Stimulated activated CD8-positive, alpha-beta memory T cell treated with anti-CD3 and anti-CD28 coated beads, Interleukin-7, amount 100 ng/mL, for 4 hours (primary cell): ENCODE measurements around the gene UMODL1.
A peak's percentile ranks its signal among the peaks of the same experiment; 100 is the strongest.

ENCODE experiments used
- DNase-seq, 2 donors: peaks; one replicate each; pipeline ENCODE4 v3.0.0-alpha.2; 2020; ENCODE audit warnings: low read depth in 2 of 2

UMODL1 gene

GRCh38 chr21:42096566-42096965 lies 25.4 kb downstream of the UMODL1 start:
- no peak for DNase-seq

GRCh38 chr21:42097274-42097673 lies 26.2 kb downstream of the UMODL1 start:
- DNase-seq = no peak

GRCh38 chr21:42097860-42098454 lies 26.8 kb downstream of the UMODL1 start:
- no peak for DNase-seq

GRCh38 chr21:42098957-42099505 lies 27.9 kb downstream of the UMODL1 start:
- no peak for DNase-seq

DNA sequence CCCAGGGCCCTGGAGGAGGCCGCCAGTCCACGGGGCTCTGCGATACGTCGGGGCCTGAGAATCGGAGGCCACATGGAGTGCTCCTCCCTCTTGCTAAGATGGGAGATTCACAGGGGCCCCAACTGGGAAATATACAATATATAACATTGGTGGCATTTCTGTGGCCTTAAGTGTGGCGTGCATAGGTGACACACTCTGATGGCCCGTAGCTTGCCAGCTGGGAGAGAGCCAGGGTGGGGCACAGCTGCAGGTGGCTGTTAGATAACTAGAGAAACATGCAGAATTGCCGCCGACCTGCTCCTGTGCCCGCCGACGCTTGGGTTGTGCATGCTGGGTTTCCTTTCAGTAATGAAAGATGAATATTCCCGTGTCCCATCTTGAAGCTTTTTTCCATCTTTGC lies 30.1 kb downstream of the UMODL1 start:
- DNase-seq = no peak

DNA sequence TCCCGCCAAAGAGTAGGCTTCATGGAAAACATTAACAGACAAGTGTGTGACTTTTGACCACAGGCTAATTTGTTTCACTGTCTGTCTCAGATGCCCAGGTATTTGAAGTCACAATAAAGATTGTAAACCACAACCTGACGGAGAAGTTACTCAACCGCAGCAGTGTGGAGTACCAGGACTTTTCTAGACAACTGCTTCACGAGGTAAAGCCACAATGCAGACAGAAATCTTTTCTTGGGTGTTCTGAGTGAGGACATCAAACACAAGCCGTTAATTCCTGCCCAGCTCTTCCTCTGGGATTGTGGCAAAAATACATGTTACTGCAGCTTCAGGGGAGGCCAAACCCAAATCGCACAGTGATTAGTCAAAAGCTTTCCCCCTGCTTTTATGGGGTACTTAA lies 31.0 kb downstream of the UMODL1 start:
- no peak for DNase-seq

DNA sequence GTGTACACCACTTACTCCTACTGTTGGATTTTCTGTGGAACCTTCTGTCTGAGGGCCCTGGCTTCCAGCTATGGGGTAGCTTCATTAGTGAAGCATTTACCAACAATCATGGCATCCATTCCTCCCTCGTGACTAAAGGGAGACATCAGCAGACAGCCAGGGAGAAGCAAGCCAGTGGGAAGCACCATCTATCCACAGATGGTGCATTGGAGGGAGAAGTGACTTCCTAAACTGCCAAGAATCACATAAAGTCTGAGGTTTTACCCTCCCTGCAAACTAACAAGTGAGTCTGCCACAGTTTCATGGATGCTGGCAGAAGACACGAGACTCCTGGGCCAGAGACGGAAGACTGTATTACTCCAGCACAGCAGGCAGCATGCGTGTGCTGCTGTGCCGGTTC lies 31.4 kb downstream of the UMODL1 start:
- no peak for DNase-seq

GRCh38 chr21:42102991-42103390 lies 31.9 kb downstream of the UMODL1 start:
- DNase-seq = no peak

DNA sequence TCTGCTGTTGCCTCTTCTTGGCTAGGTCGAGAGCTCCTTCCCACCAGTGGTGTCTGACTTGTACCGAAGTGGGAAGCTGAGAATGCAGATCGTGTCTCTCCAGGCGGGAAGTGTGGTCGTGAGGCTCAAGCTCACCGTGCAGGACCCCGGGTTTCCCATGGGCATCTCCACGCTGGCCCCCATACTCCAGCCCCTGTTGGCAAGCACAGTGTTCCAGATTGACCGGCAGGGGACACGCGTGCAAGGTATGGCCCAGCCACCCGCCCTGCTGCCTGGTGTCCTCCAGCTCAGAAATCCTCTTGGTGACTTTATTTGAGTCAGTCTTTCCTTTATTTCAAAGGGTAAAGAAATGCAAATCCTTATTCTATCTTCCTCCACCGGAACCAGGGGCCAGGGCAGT lies 32.7 kb downstream of the UMODL1 start:
- no peak for DNase-seq

- no peak for DNase-seq
Observed at GRCh38 chr21:42105476-42106315, 34.6 kb downstream of the UMODL1 start.

DNA sequence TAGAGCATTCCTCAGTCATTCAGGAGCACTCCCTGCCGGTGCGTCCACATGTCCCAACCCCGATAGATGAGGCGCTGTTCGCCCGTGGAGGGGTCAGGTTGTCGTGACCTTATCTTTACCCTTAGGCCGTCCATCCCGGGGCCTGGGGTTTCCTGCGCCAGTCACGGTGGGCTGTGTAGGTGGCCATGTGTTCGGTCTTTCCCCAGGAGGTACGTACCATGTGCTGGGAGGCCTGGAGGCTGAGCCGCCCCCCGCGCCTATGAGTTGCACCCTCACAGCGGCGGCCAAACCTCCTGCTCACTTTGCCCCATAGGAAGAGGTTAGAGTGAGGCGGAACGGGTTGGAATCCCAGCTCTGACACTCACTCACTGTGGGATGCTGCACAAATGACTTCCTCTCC lies 35.3 kb downstream of the UMODL1 start:
- no peak for DNase-seq

DNA sequence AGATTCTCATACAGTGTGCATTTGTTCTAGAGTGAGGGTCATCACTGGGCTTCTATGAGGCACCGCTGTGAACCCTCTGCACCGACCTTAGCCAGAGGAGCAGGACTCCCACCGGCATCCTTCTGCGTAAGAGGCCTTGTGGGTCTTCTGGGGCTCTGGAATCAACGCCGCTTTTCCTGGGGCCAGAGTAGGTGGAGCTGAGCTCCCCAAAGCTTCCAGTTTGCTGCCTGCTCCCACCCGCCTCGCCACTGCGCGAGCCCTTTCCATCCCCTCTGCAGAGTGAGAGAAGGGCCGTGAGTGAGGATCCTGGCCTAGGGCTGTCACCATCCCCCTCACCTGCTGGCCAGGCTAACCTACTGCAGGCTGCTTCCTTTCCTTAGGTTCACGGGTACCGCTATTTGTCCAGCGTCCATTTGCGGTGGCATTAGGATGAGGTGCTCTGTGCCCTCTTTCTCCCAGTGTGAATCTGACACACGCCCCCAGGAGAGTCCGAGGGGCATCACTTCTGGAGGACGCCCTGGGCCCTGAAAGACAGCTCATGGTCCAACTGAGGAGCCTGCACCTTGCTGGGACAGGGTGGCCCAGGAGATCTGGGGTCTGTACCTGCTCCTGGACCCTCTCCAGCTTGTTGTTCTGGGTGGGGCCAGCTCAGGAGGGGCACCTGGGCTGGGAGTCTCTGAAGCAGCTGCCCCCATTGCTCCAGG lies 36.2 kb downstream of the UMODL1 start:
- DNase-seq = no peak

GRCh38 chr21:42107881-42108553 lies 36.9 kb downstream of the UMODL1 start:
- DNase-seq = peak; percentile 17 to 45

- DNase-seq = no peak
Observed at GRCh38 chr21:42108554-42109340, 37.6 kb downstream of the UMODL1 start.

DNA sequence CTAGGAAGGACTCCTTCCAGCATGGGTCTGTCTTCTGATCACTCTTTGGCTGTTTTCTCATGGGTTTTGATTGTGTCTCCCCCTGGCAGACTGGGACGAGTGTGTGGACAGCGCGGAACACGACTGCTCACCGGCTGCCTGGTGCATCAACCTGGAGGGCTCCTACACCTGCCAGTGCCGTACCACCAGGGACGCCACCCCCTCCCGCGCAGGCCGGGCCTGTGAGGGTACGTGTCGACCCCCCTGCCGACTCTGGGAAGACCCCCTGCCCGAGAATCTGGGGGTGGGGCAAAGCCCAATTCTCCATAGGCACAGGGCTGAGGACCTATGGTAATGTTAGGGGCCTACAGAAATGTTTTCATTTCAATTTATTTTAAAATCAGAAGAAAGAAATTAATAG lies 38.4 kb downstream of the UMODL1 start:
- no peak for DNase-seq

DNA sequence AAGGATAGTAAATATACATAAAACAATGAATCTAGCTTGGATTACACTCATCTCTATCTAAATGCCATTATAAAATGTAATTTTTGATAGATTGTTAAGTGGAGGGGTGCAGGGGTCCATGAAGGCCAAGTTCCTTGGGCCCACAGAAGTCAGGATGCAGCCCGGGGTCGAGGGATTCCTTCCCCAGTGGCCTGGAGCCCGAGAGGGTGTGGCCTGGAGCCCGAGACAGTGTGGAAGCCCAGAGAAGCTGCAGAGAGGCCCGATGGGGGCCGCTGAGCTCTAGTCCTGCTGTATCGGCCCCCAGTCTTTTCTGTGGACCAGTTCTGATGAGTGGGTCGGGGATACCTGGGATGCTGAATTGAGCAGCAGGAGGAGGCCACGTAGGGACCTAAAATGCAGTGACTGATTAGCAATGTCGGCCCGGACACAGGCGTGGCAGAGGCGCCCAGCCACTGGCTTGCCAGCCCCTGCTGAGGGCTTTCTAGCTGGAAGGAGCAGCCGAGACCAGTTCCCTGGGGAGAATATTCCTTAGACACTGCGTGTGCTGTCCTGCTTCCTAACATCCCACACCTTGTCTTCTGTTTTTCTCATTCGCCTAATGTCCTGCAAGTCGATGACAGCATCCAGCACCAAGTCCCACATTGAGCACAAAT lies 38.9 kb downstream of the UMODL1 start:
- no peak for DNase-seq

DNA sequence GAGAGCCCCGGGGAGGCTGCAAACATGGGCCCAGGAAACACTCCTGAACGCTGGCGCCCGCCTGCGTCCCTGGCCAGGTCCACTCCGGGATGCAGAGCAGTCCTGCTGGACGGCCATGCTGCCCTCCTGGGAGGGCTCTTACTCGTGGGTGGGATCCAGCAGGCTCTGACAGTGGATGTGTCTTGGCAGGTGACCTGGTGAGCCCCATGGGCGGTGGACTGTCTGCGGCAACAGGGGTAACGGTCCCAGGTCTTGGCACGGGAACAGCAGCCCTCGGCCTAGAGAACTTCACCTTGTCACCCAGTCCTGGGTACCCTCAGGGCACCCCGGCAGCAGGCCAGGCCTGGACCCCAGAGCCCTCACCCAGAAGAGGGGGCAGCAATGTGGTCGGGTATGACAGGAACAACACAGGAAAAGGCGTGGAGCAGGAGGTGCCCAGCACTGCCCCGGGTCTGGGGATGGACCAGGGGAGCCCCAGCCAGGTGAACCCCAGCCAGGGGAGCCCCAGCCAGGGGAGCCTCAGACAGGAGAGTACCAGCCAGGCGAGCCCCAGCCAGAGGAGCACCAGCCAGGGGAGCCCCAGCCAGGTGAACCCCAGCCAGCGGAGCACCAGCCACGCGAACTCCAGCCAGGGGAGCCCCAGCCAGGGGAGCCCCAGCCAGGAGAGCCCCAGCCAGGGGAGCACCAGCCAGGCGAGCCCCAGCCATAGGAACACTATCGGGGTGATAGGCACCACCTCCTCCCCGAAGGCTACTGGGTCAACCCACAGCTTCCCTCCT lies 39.8 kb downstream of the UMODL1 start:
- no peak for DNase-seq

DNA sequence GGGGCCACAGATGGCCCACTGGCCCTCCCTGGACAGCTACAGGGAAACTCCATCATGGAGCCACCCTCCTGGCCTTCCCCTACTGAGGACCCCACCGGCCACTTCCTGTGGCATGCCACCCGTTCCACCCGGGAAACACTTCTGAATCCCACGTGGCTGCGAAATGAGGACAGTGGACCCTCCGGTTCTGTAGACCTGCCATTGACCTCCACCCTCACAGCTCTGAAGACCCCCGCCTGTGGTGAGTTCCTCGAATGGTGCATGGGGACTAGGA lies 40.3 kb downstream of the UMODL1 start:
- DNase-seq = no peak

DNA sequence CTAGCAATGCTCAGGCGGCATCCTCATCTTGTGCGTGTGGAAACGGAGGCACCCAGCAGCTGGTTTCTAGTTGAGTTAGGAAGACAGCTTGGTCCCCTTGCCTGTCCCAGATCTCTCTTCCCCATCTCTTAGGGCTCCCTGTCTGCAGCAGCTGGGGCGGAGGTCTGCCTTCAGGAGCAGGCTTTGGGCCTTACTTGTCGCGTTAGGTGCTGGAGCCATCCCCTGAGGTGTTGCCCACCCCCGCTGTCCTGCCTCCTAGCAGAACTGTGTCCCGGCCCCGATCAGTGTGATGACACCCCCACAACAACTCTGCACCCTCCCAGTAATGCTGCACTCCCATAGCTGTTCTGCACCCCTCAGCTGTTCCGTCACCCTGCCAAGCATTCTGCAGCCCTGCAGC lies 40.7 kb downstream of the UMODL1 start:
- DNase-seq = no peak

DNA sequence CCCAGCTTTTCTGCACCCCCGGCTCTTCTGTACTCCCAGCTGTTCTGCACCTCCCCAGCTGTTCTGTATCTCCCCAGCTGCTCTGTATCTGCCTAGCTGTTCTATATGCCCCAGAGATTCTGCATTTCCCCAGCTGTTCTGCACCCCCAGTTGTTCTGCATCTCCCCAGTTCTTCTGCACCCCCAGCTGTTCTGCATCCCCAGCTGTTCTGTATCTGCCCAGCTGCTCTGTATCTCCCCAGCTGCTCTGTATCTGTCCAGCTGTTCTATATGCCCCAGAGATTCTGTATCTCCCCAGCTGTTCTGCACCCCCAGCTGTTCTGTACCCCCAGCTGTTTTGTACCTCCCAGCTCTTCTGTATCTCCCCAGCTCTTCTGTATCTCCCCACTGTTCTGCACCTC lies 41.1 kb downstream of the UMODL1 start:
- DNase-seq = no peak
